ENCODE measurements around the gene FAM124B.

FAM124B gene, protein sequence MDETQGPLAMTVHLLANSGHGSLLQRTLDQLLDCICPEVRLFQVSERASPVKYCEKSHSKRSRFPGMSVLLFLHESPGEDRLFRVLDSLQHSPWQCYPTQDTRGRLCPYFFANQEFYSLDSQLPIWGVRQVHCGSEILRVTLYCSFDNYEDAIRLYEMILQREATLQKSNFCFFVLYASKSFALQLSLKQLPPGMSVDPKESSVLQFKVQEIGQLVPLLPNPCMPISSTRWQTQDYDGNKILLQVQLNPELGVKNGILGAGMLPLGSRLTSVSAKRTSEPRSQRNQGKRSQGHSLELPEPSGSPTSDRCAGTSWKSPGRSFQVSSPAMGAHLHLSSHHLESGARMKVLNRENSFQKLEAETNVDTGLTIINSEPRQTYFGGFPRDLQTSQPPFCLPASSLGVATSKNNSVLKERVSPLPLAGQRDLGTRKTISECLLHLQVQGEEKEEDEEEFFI

DNA sequence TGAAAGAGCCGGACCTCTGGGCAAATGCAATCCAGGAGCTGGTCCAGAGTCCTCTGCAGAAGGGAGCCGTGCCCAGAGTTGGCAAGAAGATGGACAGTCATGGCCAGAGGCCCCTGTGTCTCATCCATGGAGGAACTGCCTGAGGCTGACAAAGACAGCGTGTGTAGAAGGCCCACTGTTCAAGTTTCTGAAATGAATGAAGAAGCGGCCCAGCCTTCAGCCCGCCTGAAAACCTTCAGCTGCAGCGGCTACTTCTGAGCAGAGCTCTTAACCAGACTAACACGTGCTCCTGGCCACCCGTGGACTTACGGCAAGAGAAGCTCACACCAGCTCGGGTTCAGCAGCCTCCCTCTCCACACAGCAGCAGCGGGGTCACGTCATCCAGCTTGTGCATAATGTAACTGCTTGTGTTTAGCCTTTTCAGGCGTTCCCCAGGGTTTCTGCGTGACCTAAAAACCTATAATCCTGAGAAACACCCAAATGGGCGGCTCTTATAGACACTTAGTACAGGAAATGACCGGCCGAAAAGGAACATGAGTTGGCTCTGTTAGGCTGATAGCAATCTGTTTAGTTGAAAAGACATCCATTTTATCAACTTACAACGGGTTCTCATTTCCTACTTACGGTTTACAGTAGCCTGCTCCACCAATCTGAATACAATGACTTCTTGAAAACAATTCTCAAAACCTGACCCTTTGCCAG lies at the start of gene FAM124B:
TSS of gene FAM124B (minus strand) at position 467 of the 702 bp plus-strand sequence. CDS start at position 128, 339 bp downstream.
- no peak for DNase-seq (ENCODE audit: low spot score)

DNA sequence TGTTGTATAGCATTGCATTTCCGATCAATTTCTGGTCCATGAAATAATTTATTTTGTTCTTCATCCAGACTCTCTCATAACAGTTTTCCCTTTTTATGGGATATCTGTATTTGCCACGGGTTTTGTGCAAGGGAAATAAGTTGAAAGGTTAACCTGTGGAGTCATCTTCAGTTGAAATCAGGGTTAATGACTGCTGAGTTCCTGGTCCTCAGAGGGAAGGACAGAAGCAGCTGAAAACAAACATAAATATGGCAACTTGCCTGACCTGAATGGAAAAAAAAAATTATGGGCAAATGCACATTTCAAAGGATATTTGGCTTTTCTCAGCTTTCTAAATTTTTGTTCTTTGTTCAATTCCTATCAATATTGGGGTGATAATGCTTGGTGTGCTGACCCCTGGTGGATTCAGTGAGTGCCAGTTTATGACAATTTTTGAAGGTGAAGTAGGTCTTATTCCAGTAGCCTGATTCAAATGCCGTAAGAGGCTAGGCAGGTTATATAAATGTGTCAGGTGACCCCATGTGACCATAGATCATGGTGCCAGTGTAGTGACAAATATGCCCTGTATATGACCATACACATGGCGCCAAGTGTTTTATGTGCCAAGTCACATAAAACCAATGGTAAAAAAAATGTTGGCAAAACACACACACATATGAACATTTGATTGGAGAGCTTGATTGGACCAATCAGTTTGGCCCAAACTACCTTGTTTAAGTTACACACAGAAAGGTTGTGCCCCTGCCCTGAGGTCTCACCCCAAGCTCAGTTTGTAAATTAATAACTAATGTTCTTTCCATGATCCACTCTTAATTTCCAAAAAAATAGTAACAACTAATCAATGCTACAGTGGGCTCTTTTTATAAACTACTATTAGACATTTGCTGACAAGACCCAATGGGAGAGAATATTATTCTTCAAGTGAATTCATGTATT lies 47.6 kb upstream of the FAM124B start:
- peak; percentile 17 for DNase-seq (ENCODE audit: low spot score)

DNA sequence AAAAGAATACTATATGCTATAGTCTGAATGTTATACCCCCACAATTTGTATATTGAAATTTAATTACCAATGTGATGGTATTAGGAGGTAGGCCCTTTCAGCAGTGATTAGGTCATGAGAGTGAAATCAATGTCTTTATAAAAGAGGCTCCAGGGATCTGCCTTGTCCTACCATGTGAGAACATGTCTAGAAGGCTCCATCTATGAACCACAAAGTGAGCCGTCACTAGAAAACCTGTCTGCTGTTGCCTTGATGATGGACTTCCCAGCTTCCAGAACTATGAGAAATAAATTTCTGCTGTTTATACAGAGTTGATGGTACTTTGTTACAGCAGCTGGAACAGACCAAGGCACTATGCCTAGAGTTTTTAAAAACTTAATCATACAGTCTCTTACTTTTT lies 46.3 kb upstream of the FAM124B start:
- no peak for DNase-seq (ENCODE audit: low spot score)

DNA sequence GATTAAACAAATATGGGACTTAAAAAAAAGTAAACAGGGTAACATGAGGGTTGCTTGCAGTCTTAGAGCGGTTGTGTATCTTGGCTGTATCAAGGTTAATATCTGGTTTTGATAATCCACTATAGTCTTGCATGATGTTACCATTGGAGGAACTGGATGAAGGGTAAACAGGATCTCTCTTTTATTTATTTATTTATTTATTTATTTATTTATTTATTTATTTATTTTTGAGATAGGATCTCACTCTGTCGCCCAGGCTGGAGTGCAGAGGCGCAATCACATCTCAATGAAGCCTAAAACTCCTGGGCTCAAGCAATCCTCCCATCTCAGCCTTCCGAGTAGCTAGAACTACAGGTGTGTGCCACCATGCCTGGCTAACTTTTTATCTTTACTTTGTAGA lies 42.9 kb upstream of the FAM124B start:
- no peak for DNase-seq (ENCODE audit: low spot score)

DNA sequence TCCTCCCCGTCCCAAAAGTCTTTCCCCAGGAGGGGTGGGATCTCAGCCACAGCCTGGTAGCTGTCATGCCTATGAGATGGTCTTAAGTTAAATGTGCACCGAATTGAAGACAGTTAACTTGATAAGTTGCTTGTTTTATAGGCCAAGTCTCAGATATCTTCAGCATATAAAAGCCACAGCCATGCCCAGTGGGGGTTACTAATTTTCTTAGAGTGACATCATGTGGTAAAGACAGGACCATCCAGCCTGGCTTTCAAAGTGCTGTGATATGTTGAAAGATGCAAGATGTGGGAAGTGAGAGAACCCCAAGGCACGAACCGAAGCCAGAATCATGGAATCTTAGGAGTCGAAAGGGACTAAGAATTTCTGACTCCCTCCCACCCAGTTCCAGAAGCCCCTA lies 42.1 kb upstream of the FAM124B start:
- no peak for DNase-seq (ENCODE audit: low spot score)

DNA sequence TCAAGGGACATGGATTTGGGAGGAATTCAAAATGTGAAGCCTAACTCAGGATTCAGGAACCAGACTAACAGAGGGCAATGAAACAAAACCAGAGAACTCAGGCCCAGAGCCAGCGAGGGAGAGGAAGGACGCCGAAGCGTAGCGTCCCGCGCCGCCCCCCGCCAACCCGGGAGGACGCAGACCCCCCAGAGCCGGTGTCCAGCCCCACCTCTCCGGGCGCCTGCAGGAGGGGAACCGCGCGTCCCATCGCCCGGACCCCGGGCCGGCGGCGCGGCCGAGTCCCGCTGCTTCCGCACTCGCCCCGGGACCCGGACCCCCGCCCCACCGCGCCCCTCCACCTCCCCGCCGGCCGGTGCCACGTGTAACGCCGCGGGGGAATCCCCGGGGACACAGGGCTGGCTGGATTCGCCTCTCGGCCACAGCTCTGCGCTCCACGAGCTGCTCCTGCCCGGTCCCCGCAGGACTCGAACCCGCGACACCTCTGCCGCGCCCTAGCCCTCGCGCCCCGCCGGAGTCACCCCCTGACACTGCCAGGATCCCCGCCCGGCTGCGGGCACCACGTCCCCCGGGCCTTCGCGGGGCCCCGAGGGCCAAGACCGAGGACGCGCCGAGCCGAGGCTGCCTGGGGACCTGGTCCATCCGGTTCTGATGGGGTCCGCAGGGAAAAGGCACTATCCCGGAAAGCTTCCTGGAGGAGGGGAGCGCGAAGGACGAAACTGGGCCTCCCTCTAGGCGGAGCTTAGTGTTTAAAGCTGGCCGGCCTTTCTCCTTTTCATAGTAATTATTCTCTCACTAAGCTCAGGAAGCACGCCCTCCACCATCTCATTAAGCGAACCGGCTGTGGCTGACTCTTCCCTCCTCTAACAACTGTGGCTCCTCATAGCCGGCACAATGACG lies 40.4 kb upstream of the FAM124B start:
- DNase-seq (ENCODE audit: low spot score): peak; percentile 31

DNA sequence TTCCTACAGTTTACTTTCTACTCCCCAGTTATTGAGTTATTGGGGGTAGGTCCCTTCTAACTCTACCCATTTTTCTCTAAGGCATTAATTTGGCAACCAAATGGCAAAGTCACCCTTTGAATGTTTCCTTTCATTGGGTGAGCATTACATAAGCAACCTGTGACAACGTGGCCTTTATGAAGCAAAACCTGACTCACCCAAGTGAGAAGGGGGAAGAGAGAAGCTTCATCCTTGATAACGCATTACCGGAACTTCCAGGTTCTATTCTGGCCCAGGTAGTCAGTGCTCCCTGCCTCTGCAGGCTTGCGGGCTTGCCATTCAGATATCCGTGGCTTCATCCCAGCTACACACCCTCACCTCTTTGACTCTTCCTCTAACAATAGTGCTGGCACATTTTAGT lies 39.1 kb upstream of the FAM124B start:
- no peak for DNase-seq (ENCODE audit: low spot score)

DNA sequence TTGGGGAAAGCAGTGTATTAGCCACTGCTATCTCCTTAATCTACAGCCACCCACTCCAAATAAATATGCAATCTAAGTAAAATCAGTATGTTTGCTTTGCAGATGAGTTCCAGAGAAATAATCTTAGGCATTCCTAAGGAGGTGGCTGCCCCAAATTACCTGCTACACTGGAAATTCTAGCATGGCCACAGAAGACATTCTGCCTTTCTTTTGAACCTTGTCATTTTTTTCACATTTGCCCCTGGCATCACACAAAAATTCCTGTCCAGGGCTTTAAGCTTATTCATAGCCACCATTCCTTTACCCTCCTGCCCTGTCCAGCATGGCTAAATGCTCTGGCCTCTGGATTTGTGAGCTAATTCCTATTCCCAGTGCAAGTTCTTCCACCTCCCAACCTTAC lies 36.8 kb upstream of the FAM124B start:
- no peak for DNase-seq (ENCODE audit: low spot score)

DNA sequence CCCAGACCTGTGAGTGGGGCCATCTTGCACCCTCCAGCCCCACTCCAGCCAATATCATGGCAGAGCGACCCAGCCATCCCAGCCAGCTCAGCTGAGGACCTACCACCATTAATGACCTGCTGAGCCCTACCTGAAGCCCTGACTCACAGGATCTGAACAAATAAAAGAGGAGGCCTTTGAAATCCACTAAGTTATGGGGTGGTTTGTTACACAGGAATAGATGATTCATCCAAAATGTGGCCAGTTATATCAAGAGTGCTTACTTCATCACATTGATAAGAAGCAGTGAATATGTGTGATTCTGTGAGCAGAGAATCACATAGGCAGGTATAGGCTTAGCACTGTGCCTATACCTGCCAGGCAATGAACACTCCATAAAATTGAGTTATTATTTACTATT lies 34.7 kb upstream of the FAM124B start:
- DNase-seq (ENCODE audit: low spot score): no peak

DNA sequence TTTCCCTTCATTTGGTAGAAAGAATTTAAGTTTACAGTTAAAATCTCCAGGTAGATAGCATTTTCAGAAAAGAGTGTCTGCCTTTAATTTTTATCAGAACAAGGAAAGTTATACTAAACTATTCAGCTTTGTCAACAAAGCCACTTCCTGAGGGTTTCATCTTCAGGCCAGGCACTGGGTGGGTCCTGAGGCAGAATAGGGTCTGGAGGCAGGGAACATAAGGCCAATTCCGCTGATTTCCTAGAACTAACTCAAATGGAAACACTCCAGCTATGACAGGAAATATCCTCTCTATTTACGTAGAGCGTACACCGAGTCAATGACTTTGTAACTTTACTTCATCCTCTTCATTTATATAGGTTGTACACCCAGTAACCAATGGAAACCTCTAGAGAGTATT lies 32.7 kb upstream of the FAM124B start:
- no peak for DNase-seq (ENCODE audit: low spot score)

DNA sequence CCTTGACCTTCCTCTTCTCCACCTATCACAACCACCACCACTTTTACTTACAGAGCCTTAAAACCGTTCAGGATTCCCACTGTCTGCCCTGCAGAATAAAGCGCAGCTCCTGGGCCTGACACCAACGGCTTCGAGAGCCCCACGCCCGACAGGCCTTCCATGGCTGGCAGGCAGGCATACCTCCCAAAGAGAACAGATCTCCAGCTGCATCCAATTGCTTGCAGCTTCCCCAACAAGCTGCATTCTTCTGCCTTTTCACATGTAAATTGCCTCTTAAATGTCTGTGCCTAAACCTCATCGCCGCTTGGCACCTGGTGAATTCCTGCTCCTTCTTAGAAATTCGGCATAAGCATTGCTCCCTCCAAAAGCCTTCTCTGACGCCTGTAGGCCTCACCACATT lies 31.5 kb upstream of the FAM124B start:
- DNase-seq (ENCODE audit: low spot score): no peak

DNA sequence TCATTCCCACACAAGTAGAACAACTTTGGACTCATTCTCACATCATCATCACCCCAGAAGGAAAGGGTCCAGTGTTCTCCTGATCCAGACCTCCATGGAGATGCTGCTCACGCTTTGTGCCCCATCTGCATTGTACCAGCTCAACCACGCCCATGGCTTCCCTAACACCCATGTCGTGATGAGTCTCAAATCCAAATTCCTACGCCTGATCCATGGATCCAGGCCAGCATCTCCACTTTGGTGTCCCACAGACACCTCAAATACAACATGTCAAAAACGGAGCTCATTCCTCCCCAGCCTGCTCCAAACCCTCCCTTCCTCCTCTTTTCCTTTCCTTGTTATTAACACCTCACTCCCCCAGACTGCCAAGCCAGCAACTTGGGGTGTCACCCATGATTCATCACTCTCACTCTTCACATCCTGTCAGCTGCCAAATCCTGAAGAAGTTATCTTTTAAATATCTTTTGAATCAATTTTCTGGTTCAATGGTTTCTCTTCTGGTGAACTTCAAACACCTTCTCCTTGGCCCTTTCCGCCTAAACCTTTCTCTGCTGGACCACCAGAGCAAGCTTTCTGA lies 30.2 kb upstream of the FAM124B start:
- DNase-seq (ENCODE audit: low spot score): no peak

DNA sequence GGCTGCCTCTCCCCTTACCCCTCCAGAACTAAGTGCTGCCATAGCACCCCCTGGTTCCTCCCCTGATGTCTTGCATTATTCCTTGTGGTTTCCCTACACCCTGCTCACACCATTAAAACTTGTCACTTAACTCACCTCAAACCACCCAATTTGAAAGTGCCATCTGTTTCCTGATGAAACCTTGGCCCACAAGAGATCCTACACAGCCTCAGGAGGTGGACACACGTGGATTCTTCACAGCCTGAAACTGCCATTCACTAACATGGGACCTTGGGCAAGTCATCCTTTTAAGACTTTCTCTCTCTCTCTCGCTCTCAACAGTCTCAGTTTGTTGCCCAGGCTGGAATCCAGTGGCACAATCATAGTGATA lies 27.5 kb upstream of the FAM124B start:
- DNase-seq (ENCODE audit: low spot score): no peak

DNA sequence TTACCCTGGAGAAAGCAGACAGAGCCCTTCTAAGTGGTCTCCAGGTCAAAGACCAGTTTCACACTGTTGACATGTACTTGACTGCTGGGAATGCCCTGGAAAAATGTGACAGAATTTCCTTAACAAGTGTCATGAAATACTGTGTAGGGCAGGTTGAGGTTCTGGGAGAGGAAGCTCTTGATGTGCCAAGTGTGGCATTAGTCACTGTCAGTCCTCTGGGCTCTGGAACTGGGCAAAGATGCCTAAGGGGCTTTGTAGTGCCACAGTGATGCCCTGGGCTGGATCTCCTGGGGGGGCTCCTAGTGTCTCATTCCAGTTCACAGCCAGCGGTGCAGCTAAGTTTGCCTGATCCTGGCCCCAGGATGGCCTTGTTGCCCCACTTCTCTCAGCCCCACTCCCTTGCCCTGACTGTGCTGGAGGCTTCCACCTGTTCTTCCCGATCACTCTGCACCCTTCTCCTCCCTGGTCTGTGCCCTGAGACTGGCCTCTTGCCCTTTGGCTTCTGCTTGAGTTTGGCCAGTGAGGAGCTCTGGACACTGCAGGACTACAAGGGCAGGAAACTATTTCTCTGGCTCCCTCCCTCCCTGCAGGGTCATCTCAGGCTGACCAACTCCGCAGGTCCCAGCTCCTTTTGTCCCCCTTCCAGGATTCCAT lies 27.0 kb upstream of the FAM124B start:
- DNase-seq (ENCODE audit: low spot score): no peak

DNA sequence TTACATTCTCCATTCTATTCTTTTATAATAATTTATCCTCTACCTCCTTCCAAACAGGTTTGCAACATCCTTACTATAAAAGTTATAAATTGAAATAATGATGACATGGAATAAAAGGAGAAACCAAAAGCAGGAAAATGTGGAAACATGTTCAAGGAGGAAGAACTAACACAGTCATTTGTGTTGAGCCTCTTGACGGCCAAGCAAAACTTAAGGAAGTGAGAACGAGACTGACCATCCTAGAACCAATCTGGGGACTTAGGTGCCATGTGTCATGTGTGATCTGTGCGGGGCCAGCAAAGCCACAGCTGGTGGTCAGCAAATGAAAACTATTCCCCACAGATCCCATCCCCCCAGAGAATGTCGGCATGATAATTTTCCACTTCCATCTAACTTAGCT lies 25.6 kb upstream of the FAM124B start:
- no peak for DNase-seq (ENCODE audit: low spot score)

DNA sequence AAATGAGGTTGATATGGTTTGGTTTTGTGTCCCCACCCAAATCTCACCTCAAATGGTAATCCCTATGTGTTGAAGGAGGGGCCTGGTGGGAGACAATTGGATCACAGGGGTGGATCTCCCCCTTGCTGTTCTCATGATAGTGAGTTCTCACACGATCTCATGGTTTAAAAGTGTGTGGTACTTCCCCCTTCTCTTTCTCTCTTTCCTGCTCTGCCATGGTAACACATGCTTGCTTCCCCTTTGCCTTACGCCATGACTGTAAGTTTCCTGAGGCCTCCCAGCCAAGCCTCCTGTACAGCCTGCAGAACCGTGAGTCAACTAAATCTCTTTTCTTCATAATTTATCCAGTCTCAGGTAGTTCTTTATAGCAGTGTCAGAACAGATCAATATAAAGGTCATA lies 24.7 kb upstream of the FAM124B start:
- no peak for DNase-seq (ENCODE audit: low spot score)

DNA sequence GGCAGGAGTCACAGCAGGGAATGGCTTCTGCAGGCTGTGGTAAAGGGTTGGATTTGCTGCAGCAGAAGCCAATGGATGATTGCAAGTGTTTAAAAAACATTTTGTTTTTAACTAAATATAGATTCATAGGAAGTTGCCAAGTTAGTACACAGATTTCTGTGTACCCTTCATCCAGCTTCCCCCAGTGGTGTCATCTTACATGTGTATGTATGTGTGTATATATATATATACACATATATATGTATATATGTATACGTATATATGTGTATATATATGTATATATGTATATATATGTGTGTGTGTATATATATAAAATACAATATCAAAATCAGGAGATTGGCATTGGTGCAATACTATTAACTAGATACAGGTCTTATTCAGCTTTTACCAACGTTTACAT lies 19.2 kb upstream of the FAM124B start:
- no peak for DNase-seq (ENCODE audit: low spot score)

DNA sequence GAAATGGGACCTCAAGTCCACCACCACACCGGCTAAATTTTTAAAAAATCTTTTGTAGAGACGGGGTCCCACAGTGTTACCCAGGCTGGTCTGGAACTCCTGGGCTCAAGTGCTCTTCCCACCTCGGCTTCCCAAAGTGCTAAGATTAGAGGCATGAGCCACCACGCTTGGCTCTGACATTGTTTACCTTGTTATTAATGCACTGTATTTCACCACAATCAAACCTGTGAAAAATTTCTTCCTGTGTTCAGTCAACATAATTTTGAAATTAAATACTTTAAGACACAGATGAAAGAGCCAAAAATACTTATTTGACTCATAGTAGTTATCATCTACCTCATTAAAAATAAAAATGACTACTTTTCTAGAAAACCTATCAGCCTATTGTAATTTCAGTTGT lies 16.0 kb upstream of the FAM124B start:
- DNase-seq (ENCODE audit: low spot score): no peak

DNA sequence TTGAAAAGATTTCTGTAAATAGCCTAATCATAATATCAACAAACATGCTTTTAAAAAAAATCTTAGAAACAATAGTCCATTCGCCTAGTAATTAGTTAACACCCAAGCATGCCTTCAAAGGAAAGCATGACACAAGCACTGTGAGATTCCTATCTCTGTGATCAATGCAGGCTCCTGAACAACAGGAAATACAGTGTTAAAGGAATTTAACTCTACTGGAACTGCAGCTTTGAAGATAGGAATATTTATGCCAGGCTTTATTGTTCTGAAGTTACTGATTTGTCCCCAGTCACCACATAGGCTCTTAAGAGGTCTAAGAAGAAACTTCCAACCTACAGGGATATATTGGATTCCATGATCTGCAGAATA lies 15.4 kb upstream of the FAM124B start:
- DNase-seq (ENCODE audit: low spot score): no peak

DNA sequence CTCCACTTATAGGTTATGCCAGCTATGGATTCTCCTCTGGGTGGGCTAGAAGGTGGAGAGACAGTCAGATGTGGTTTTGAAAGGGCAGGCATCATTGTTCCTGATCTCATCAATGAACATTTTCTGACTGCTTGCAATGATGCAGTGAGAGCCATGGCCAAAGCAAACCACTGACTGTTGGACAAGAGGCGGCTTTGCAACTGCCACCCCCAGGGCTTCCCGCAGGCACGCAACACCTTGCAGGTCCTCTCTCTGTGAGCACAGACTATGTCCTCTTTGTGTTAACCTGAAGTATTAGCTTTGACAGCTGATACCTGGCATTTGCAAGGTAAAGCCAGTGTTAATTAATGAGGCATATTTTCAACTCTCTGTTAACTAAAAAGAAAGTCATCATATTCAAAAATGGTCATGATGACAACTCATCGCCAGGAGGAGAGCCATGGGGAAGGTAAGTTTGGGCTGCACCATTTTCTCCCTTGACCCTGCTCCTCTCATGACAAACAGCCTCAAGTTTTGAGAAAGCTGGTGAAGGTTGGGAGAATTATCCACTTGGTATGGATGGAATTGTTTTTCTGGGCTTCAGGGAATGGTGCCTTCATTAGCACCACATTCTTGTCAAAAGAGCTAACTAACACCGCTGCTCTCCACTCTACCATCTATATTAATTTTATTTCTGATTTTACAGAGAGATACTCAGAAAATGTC lies 14.9 kb upstream of the FAM124B start:
- DNase-seq (ENCODE audit: low spot score): no peak

All from HuH-7 (cell line).